Cardiac muscle cell (in vitro differentiated cells and primary cell): ENCODE results near the gene CENPP. TPM values are rescaled to one million over a fixed set of nuclear protein-coding genes. Genes with fewer than 3 reads are reported as not detected.

Source experiments
- DNase-seq, 2 donors: peaks; one replicate each; pipeline versions ENCODE4 v3.0.0 to v3.0.0-alpha.2; 2010 to 2017; ENCODE audit warnings: low read depth in 1 of 2, low spot score in 1 of 2
- H3K27ac ChIP-seq: fragments of 200-600 bp; sonication (generic); 2 replicates; pipeline ENCODE4 v1.5.1; 2016
- H3K27me3 ChIP-seq: fragments of 200-600 bp; sonication (generic); 2 replicates; pipeline ENCODE4 v1.6.0; 2016; ENCODE audit warnings: control low read depth
- H3K36me3 ChIP-seq: fragments of 200-600 bp; sonication (generic); 2 replicates; pipeline ENCODE4 v1.5.1; 2016; ENCODE audit warnings: control low read depth
- H3K4me1 ChIP-seq: fragments of 200-600 bp; sonication (generic); 2 replicates; pipeline ENCODE4 v1.8.1; 2017; ENCODE audit warnings: low read depth, mild to moderate bottlenecking, mixed run types
- H3K4me3 ChIP-seq: fragments of 200-600 bp; sonication (generic); 2 replicates; pipeline ENCODE4 v1.5.1; 2016; ENCODE audit warnings: mild to moderate bottlenecking
- H3K9me3 ChIP-seq: fragments of 200-600 bp; sonication (generic); 2 replicates; pipeline ENCODE4 v1.5.1; 2017; ENCODE audit warnings: low read depth, mild to moderate bottlenecking, control low read depth
- polyA plus RNA-seq: library from polyadenylated mRNA; unstranded; fragments of >200 nt; fragmentation: Nextera tagmentation; extraction: Ambion mirVana; gene quantifications from 2 replicates; pipeline ENCODE4 v1.2.1, GENCODE V29; 2016
- total RNA-seq: library from RNA; depleted of rRNA; stranded (reverse); fragments of >200 nt; gene quantifications from 2 replicates; pipeline ENCODE4 v1.2.3, GENCODE V29; 2016
- TF ChIP-seq, protein P1 (sequence below): IDR thresholded peaks from 2 replicates; pipeline ENCODE4 v1.5.1; 2012; ENCODE audit warnings: low read depth, mild to moderate bottlenecking, low read length

CENPP gene
- total and polyA plus RNA-seq, 2 experiments from 2014 or later = 1.6 to 5.0 TPM

DNA sequence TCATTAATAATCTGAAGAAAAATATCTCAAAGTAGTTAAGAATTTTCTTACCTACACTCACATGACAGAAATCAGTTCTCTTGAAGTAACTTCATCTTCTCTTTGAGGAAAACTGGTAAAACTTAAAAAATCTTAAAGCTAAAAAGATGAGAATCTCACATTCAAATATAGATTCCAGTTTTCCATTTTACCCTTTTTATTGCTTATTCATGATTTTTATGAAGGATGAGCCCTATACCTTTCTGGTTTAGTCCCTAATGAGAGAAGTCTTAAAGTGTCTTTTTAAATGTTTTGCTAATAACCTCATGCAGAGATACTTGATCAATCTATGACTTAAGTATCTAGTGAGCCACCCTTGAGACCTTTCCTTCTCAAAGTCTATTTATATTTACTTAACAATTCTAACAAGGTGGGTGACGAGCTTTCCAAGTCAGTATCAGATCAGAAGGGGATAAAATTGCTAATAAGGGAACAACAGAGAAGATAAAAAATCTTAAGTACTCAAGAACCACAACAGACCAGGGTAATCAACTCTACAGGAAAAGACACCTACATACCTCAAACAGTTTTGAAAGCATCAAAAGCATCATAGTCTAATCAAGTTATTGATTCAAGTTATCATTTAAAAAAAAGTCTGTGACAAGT, 34.8 kb upstream of the CENPP start:
- no peaks in the 10 kb centered on the region for H3K27me3 ChIP-seq
- TF ChIP-seq, protein P1, sequence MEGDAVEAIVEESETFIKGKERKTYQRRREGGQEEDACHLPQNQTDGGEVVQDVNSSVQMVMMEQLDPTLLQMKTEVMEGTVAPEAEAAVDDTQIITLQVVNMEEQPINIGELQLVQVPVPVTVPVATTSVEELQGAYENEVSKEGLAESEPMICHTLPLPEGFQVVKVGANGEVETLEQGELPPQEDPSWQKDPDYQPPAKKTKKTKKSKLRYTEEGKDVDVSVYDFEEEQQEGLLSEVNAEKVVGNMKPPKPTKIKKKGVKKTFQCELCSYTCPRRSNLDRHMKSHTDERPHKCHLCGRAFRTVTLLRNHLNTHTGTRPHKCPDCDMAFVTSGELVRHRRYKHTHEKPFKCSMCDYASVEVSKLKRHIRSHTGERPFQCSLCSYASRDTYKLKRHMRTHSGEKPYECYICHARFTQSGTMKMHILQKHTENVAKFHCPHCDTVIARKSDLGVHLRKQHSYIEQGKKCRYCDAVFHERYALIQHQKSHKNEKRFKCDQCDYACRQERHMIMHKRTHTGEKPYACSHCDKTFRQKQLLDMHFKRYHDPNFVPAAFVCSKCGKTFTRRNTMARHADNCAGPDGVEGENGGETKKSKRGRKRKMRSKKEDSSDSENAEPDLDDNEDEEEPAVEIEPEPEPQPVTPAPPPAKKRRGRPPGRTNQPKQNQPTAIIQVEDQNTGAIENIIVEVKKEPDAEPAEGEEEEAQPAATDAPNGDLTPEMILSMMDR = no peak
- peaks cover 13% of the 10 kb centered on the region for H3K36me3 ChIP-seq
- H3K9me3 ChIP-seq = no peaks in the 10 kb centered on the region
- no peak overlapping the region for H3K4me3 ChIP-seq
- no peak for DNase-seq
- H3K27ac ChIP-seq = no peak overlapping the region
- peaks cover 26% of the 10 kb centered on the region for H3K4me1 ChIP-seq

DNA sequence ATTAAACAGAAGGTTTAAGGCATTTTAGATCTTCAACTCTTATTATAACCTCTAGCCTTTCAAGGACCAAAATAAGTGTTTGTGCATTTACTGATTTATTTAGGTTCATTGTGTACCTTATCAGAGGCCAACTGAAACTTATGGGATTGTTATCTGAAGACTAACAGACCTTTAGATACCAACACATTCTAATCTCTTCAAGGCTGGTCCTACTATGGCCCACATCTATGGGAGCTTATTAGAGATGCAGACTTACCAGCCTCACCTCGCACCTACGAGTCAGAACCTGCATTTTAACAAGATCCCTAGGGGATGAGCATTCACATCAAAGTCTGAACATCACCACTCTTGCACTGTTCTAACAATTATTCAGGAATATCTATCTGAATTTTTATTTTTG, 34.2 kb upstream of the CENPP start:
- no peak for DNase-seq
- TF ChIP-seq, protein P1 = no peak
- Histone ChIP-seq H3K36me3 (peaks cover 7% of the 10 kb centered on the region), H3K4me3 (no peak overlapping the region), H3K27ac (no peak overlapping the region), H3K4me1 (peaks cover 31% of the 10 kb centered on the region), H3K27me3 (no peaks in the 10 kb centered on the region), H3K9me3 (no peaks in the 10 kb centered on the region)

DNA sequence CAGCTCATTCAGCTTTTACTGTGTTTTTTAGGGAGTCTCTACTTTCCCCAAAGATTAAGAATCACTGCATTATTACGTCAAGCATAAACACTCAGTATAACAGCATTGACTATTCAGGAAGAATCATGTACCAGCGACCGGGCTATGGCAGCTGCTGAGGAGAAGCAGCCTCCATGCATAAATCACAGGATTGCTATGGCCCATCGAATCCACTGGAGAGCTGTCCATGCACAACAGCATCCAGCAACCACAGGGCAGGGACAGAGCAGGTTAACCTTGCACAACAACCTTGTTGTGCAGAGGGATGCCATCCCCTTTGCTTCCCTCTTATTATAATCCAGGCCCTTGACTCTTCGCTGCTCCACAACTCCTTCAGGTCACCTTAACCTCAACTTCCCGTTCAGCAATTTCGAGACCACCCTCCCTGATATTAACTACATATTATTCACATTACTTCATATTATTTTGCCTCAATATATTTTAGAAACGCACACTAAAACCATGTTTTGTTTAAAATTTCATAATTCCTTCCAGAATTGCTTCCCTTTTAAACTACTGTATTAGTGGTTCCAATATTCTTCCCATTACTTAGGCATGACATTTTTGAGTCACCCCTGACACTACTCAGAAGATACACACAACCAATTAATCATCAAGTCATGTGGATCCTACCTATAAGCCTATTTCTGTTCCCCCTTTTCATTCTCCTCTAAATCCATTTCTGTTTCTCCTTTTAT, 33.2 kb upstream of the CENPP start:
- Histone ChIP-seq H3K27me3 (no peaks in the 10 kb centered on the region), H3K9me3 (no peaks in the 10 kb centered on the region), H3K4me1 (peaks cover 31% of the 10 kb centered on the region), H3K36me3 (peaks cover 4% of the 10 kb centered on the region), H3K27ac (no peak overlapping the region), H3K4me3 (peak overlapping the region; percentile 70)
- no peak for DNase-seq
- TF ChIP-seq, protein P1 = no peak

DNA sequence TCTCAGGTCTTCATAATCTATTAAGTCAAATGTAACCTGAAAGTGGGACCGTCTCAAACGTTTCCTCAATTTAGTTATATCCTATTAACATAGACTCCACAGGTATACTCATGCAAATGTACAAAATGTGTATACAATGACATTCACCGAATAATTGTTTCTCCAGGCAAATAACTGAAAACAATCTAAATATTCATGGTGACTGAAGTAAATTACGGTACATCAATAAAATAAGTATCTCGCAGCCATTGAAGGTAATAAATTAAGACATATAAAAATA, 32.7 kb upstream of the CENPP start:
- peaks cover 31% of the 10 kb centered on the region for H3K4me1 ChIP-seq
- H3K36me3 ChIP-seq = peaks cover 9% of the 10 kb centered on the region
- no peak overlapping the region for H3K27ac ChIP-seq
- DNase-seq = no peak
- TF ChIP-seq, protein P1 = no peak
- H3K4me3 ChIP-seq = peak overlapping the region; percentile 70
- no peaks in the 10 kb centered on the region for H3K27me3 ChIP-seq
- no peaks in the 10 kb centered on the region for H3K9me3 ChIP-seq

DNA sequence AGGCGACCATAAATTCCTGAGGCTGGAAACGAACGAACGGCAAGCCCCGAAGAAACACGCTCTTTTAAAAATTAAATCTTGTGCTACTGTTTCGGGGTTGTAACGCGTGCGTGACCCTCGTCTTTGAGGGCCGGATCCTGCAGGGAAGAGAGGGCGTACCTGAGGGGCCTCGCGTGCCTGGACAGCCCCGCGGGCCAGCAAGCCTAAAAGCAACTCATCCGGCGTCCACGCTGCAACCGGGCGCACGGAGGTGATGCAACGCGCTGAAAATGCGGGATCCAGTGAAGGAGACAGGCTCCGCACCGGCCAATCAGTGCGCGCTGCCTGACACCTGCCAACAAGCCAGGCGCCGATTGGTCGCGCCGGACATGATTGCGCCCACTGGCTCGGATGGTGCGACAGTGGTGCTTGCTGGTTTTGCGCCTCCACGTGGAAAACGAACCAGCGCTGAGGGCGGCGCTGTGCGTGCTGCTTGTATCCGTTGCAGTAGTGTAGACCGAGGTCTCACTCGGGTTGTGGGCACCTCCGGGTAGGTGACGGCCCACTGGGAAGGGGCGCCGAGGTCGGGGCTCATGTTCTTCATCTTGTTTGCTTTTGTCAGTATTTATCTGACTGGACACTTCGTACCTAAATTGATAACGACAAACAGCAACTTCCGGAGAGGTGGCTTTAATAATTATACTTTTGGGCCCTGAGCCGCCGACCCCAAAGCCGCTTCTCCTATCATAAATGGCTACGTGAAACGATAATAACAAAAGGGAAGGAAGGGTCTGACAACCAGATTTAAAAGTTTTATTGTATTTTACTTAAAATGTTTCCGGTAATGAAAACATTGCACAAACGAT, 32.1 kb upstream of the CENPP start, which contains the start of gene IARS1:
Gene IARS1 (minus strand): TSS at position 246 of the 845 bp plus-strand sequence. CDS start 4,278 bp downstream, outside the sequence.
- Histone ChIP-seq H3K4me1 (peaks cover 31% of the 10 kb centered on the region), H3K4me3 (peak within 1 kb of the TSS; percentile 70), H3K9me3 (no peaks in the 10 kb centered on the region), H3K27me3 (no peaks in the 10 kb centered on the region), H3K36me3 (peaks cover 15% of the 10 kb centered on the region), H3K27ac (peak within 1 kb of the TSS; percentile 94)
- TF ChIP-seq, protein P1 = peak; percentile 35
- peak; percentile 96 to 99 for DNase-seq
